Measurements from ENCODE around the gene FIGN. TPM values are rescaled to one million over a fixed set of nuclear protein-coding genes. Genes with fewer than 3 reads are reported as not detected.

FIGN gene
- total and polyA plus RNA-seq, 2 donors (not counting 3 experiments of a cell fraction or from before 2014, with no cell fraction given): 1.8 to 8.1 TPM

DNA sequence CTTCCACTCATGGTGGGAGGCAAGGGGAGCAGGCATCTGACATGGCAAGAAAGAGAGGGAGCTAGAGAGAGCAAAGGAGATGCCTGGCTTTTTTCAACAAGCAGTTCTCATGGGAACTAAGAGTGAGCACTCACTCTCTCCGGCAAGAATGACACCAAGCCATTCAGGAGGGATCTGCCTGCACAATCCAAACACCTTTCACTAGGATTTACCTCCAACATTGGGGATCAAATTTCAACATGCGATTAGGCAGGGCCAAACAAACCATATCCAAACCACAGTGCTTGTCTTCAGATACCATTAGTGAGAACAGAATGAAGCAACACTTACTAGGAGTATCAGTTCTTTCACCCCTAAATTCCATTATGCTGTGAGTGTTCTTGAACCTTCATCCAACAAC is 77.3 kb downstream of the FIGN start:
- no TSS peak for BruUV-seq (replicated peaks)
- CTCF ChIA-PET: no interaction called here

More for the DNA sequence above, 77.3 kb downstream of the FIGN start:
- intact Hi-C loops (cut with micrococcal nuclease): no loop called here
- no peak overlapping the region for H3K27ac ChIP-seq (ENCODE audit: insufficient read depth, low read depth, low read length)
- POLR2A ChIA-PET: no interaction called here
- no peaks in the 10 kb centered on the region for H3K36me3 ChIP-seq (ENCODE audit: control insufficient read depth in 2 of 2, extremely low read depth in 1 of 2, insufficient read depth in 2 of 2, low read length in 2 of 2)
- no peak overlapping the region for H2AFZ ChIP-seq (ENCODE audit: low read depth, low read length)
- no peaks in the 10 kb centered on the region for H3K27me3 ChIP-seq (ENCODE audit: control insufficient read depth in 2 of 2, insufficient read depth in 2 of 2, low read length in 2 of 2)
- H3K4me2 ChIP-seq (ENCODE audit: insufficient read depth, low read length): no peak overlapping the region
- no peak overlapping the region for H3K9ac ChIP-seq (replicated peaks; ENCODE audit: extremely low read depth, insufficient read depth, low read length)
- no peaks in the 10 kb centered on the region for H3K9me3 ChIP-seq (replicated peaks; ENCODE audit: control insufficient read depth, insufficient read depth, low read length)
- DNase-seq (ENCODE audit: low read depth, low spot score): no peak
- H4K20me1 ChIP-seq (replicated peaks; ENCODE audit: control insufficient read depth, extremely low read depth, insufficient read depth, low read length): no peaks in the 10 kb centered on the region
- TF ChIP-seq MYC (IDR thresholded peaks at IDR 0.05; ENCODE audit: low read depth, low read length): no peak
- TF ChIP-seq FOS (IDR thresholded peaks at IDR 0.05; ENCODE audit: borderline replicate concordance, insufficient read depth, low read length): no peak
- TF ChIP-seq, protein P1, sequence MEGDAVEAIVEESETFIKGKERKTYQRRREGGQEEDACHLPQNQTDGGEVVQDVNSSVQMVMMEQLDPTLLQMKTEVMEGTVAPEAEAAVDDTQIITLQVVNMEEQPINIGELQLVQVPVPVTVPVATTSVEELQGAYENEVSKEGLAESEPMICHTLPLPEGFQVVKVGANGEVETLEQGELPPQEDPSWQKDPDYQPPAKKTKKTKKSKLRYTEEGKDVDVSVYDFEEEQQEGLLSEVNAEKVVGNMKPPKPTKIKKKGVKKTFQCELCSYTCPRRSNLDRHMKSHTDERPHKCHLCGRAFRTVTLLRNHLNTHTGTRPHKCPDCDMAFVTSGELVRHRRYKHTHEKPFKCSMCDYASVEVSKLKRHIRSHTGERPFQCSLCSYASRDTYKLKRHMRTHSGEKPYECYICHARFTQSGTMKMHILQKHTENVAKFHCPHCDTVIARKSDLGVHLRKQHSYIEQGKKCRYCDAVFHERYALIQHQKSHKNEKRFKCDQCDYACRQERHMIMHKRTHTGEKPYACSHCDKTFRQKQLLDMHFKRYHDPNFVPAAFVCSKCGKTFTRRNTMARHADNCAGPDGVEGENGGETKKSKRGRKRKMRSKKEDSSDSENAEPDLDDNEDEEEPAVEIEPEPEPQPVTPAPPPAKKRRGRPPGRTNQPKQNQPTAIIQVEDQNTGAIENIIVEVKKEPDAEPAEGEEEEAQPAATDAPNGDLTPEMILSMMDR (IDR thresholded peaks at IDR 0.05; ENCODE audit: extremely low read depth in 1 of 2, insufficient read depth in 1 of 2, low read depth in 1 of 2, low read length in 2 of 2): no peak
- TF ChIP-seq EZH2 (IDR thresholded peaks at IDR 0.05; ENCODE audit: borderline replicate concordance, low read depth, low read length, severe bottlenecking): no peak
- no peak for TF ChIP-seq MAX (IDR thresholded peaks at IDR 0.05; ENCODE audit: insufficient read depth, insufficient read length)
- no peak for TF ChIP-seq POLR2A (IDR thresholded peaks at IDR 0.05; ENCODE audit: low read depth, low read length)
- no peak for TF ChIP-seq GATA2 (IDR thresholded peaks at IDR 0.05; ENCODE audit: insufficient read depth, insufficient read length, low read depth, low read length)
- TF ChIP-seq JUN (IDR thresholded peaks at IDR 0.05; ENCODE audit: borderline replicate concordance, insufficient read depth, insufficient read length, low read depth): no peak
- TF ChIP-seq POLR2AphosphoS5 (IDR thresholded peaks at IDR 0.05; ENCODE audit: insufficient read depth, low read depth, low read length): no peak
- dilution Hi-C loops (cut with MboI; ENCODE audit: extremely low pct_ligation_motif_present, low sequenced_read_pairs): no loop called here
- peaks cover 2% of the 10 kb centered on the region for H3K79me2 ChIP-seq (ENCODE audit: control insufficient read depth, insufficient read depth, low read length)
- no peaks in the 10 kb centered on the region for H3K9me1 ChIP-seq (replicated peaks; ENCODE audit: control insufficient read depth, extremely low read depth, insufficient read depth, low read length)
- no peak for FAIRE-seq
- H3K4me3 ChIP-seq (replicated peaks in 1 of 3; ENCODE audit: insufficient read depth in 1 of 3, low read depth in 1 of 3, low read length in 3 of 3): no peak overlapping the region
- peaks cover 12% of the 10 kb centered on the region for H3K4me1 ChIP-seq (ENCODE audit: control insufficient read depth, extremely low read depth, insufficient read depth, low read length)
